GM18498 (cell line): ENCODE measurements around the gene PRKAG1.

Experiments used
- ATAC-seq: cut with Tn5 transposase; IDR thresholded peaks from one replicate; pipeline ENCODE4 v1.9.1; 2021; ENCODE audit warnings: mild to moderate bottlenecking, moderate library complexity; ENCODE audit not compliant: unreplicated experiment

Gene PRKAG1

GRCh38 chr12:49050507-49051372 is 32.2 kb upstream of the PRKAG1 start:
- no peak for ATAC-seq

- ATAC-seq = no peak
Observed at GRCh38 chr12:49049566-49050224, 31.1 kb upstream of the PRKAG1 start.

- ATAC-seq = no peak
Observed at GRCh38 chr12:49048953-49049352, 30.4 kb upstream of the PRKAG1 start.

- ATAC-seq = no peak
Observed at GRCh38 chr12:49046129-49046895, 27.7 kb upstream of the PRKAG1 start.

GRCh38 chr12:49044660-49045059 is 26.1 kb upstream of the PRKAG1 start:
- ATAC-seq = no peak

GRCh38 chr12:49043856-49044258 is 25.3 kb upstream of the PRKAG1 start:
- ATAC-seq = no peak

- no peak for ATAC-seq
Observed at GRCh38 chr12:49043241-49043640, 24.7 kb upstream of the PRKAG1 start.

- no peak for ATAC-seq
Observed at GRCh38 chr12:49041881-49042484, 23.4 kb upstream of the PRKAG1 start.

- no peak for ATAC-seq
Observed at GRCh38 chr12:49041036-49041880, 22.7 kb upstream of the PRKAG1 start.

- no peak for ATAC-seq
Observed at GRCh38 chr12:49040364-49040855, 21.8 kb upstream of the PRKAG1 start.

GRCh38 chr12:49039421-49040363 is 21.1 kb upstream of the PRKAG1 start:
- ATAC-seq = no peak

- no peak for ATAC-seq
Observed at GRCh38 chr12:49038291-49038955, 19.8 kb upstream of the PRKAG1 start.

GRCh38 chr12:49037947-49038237 is 19.3 kb upstream of the PRKAG1 start:
- no peak for ATAC-seq

- no peak for ATAC-seq
Observed at GRCh38 chr12:49037111-49037946, 18.8 kb upstream of the PRKAG1 start.

GRCh38 chr12:49036029-49036428 is 17.5 kb upstream of the PRKAG1 start:
- ATAC-seq = no peak

- ATAC-seq = no peak
Observed at GRCh38 chr12:49034286-49034622, 15.7 kb upstream of the PRKAG1 start.

- ATAC-seq = no peak
Observed at GRCh38 chr12:49033611-49034285, 15.2 kb upstream of the PRKAG1 start.
